HepG2 (cell line): ENCODE results near the gene CERS3. TPM values are rescaled to one million over a fixed set of nuclear protein-coding genes. Genes with fewer than 3 reads are reported as not detected.

Experiments
- ATRX ChIP-seq: sonication (generic); formaldehyde crosslinking; IDR thresholded peaks from 2 replicates; pipeline ENCODE4 v1.4.0; 2020; ENCODE audit warnings: missing genetic modification reagents, borderline replicate concordance
- CCDC6 ChIP-seq: sonication (generic); formaldehyde crosslinking; IDR thresholded peaks from 2 replicates; pipeline ENCODE4 v1.8.1; 2022; ENCODE audit warnings: mild to moderate bottlenecking, missing genetic modification reagents, moderate library complexity
- GMEB1 ChIP-seq: sonication (generic); formaldehyde crosslinking; IDR thresholded peaks from 2 replicates; pipeline ENCODE4 v1.5.1; 2020; ENCODE audit warnings: missing genetic modification reagents, mild to moderate bottlenecking, borderline replicate concordance
- NR2F1 ChIP-seq, 2 experiments: fragments of 450-650 bp in 1 of 2; formaldehyde crosslinking in 1 of 2; IDR thresholded peaks; 2 replicates each; pipeline versions ENCODE4 v1.5.0 to v1.6.1; 2016 to 2020; ENCODE audit warnings: mild to moderate bottlenecking in 1 of 2, missing compliant biosample characterization in 1 of 2, missing genetic modification reagents in 1 of 2, moderate library complexity in 1 of 2
- ZBTB42 ChIP-seq: sonication (generic); formaldehyde crosslinking; IDR thresholded peaks from 2 replicates; pipeline ENCODE4 v1.5.0; 2020; ENCODE audit warnings: mild to moderate bottlenecking, missing genetic modification reagents
- ZBTB46 ChIP-seq: sonication (generic); formaldehyde crosslinking; IDR thresholded peaks from 2 replicates; pipeline ENCODE4 v1.4.0; 2020; ENCODE audit warnings: mild to moderate bottlenecking, missing genetic modification reagents, borderline replicate concordance
- ZNF414 ChIP-seq: sonication (generic); formaldehyde crosslinking; IDR thresholded peaks from 2 replicates; pipeline ENCODE4 v1.5.0; 2020; ENCODE audit warnings: missing genetic modification reagents
- ZNF687 ChIP-seq: sonication (generic); formaldehyde crosslinking; IDR thresholded peaks from 2 replicates; pipeline ENCODE4 v1.5.1; 2020; ENCODE audit warnings: mild to moderate bottlenecking, missing genetic modification reagents, moderate library complexity
- ZNF780A ChIP-seq: sonication (generic); formaldehyde crosslinking; IDR thresholded peaks from 2 replicates; pipeline ENCODE4 v1.8.0; 2022; ENCODE audit warnings: mild to moderate bottlenecking, missing genetic modification reagents, moderate library complexity
- polyA plus RNA-seq, 8 experiments: library from polyadenylated mRNA; depleted of rRNA in 3 of 8; stranded (reverse) in 7 of 8; unstranded in 1 of 8; fragments of >200 nt; fragmentation: Illumina TruSeq in 4 of 8; extraction: Trizol in 4 of 8; gene quantifications; 2 replicates each; pipeline versions ENCODE4 v1.2.1 to v1.2.3, GENCODE V29; 2011 to 2016; ENCODE audit warnings: low read depth in 4 of 8, missing spikeins in 1 of 8, mixed read lengths in 1 of 8; ENCODE audit not compliant: insufficient read depth in 1 of 8
- total RNA-seq, 5 experiments: library from RNA; depleted of rRNA; stranded (reverse); fragments of >200 nt; fragmentation: Illumina TruSeq; extraction: Trizol; gene quantifications; 2 replicates each; pipeline ENCODE4 v1.2.3, GENCODE V29; 2016; ENCODE audit warnings: low read depth in 1 of 5
- TF ChIP-seq, protein P1 (sequence below), 2 experiments: sonication (generic) in 1 of 2; formaldehyde crosslinking in 1 of 2; IDR thresholded peaks; 2 replicates each; pipeline versions ENCODE4 v1.4.0 to v1.6.1; 2016 to 2020; ENCODE audit warnings: borderline replicate concordance in 1 of 2, low read depth in 1 of 2, mild to moderate bottlenecking in 1 of 2, missing genetic modification reagents in 1 of 2
- TF ChIP-seq, protein P2 (sequence below): sonication (generic); formaldehyde crosslinking; IDR thresholded peaks from 2 replicates; pipeline ENCODE4 v1.4.0; 2020; ENCODE audit warnings: missing genetic modification reagents

The CERS3 gene
- total and polyA plus RNA-seq, 2 of the 13 experiments (the other 11 are each of a cell fraction or from before 2014, with no cell fraction given) = not detected

DNA sequence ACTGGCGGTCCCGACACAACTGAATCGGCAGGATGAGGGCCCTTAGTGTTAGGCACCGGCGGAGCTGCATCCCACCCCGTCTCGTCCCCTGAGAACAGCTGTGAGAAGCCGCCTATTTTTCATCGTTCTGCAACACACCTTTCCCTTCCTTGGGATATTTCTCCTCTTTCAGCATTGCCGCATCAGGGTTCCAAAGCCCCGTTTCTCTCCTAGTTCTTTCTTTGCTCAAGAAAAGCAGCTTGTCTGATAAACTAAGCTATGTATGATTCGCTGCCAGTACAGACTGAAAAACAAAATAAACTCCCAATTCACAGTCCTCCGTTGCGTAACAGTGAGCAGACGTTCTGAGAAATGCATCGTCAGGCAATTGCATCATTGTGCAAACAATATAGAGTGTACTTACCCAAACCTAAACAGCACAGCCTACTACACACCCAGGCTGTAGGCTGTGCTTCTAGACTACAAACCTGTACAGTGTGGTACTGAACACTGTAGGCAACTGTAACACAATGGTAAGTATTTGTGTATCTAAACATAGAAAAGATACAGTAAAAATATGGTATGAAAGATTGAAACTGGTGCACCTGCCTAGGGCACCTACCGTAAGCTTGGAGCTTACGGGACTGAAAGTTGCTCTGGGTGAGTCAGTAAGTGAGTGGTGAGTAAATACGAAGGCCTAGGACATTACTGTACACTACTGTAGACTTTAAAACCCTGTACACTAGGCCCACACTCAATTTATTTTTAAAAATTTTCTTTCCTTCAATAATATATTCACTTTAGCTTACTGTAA, 178.1 kb downstream of the CERS3 start (continued):
- TF ChIP-seq ZNF687 (CRISPR knock-in tag) = peak; percentile 41; the same call in 1 of the 2 replicates
- TF ChIP-seq CCDC6 (CRISPR knock-in tag) = no peak
- no peak for TF ChIP-seq NR2F1 (CRISPR knock-in tag; IDR thresholded peaks at IDR 0.05)
- TF ChIP-seq, protein P1, sequence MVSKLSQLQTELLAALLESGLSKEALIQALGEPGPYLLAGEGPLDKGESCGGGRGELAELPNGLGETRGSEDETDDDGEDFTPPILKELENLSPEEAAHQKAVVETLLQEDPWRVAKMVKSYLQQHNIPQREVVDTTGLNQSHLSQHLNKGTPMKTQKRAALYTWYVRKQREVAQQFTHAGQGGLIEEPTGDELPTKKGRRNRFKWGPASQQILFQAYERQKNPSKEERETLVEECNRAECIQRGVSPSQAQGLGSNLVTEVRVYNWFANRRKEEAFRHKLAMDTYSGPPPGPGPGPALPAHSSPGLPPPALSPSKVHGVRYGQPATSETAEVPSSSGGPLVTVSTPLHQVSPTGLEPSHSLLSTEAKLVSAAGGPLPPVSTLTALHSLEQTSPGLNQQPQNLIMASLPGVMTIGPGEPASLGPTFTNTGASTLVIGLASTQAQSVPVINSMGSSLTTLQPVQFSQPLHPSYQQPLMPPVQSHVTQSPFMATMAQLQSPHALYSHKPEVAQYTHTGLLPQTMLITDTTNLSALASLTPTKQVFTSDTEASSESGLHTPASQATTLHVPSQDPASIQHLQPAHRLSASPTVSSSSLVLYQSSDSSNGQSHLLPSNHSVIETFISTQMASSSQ (IDR thresholded peaks at IDR 0.05; ENCODE audit: low read depth) = 0 out of 2 replicates have a peak, but pooled peaks have one; percentile 12
- TF ChIP-seq, protein P1 (CRISPR knock-in tag; IDR thresholded peaks at IDR 0.05; ENCODE audit: borderline replicate concordance) = 0 out of 2 replicates have a peak, but pooled peaks have one; percentile 44
- TF ChIP-seq ZNF414 (CRISPR knock-in tag) = no peak
- no peak for TF ChIP-seq ATRX (CRISPR knock-in tag)
- TF ChIP-seq ZBTB42 (CRISPR knock-in tag) = no peak
- TF ChIP-seq, protein P2, sequence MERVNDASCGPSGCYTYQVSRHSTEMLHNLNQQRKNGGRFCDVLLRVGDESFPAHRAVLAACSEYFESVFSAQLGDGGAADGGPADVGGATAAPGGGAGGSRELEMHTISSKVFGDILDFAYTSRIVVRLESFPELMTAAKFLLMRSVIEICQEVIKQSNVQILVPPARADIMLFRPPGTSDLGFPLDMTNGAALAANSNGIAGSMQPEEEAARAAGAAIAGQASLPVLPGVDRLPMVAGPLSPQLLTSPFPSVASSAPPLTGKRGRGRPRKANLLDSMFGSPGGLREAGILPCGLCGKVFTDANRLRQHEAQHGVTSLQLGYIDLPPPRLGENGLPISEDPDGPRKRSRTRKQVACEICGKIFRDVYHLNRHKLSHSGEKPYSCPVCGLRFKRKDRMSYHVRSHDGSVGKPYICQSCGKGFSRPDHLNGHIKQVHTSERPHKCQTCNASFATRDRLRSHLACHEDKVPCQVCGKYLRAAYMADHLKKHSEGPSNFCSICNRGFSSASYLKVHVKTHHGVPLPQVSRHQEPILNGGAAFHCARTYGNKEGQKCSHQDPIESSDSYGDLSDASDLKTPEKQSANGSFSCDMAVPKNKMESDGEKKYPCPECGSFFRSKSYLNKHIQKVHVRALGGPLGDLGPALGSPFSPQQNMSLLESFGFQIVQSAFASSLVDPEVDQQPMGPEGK = no peak
- TF ChIP-seq GMEB1 (CRISPR knock-in tag) = no peak
- TF ChIP-seq ZNF780A = no peak
- no peak for TF ChIP-seq ZBTB46
